SK-N-MC (cell line): ENCODE data around the gene KRTAP2-3.
"Not testable (repeated sequence)": the region's sequence is repeated elsewhere in the genome, so short reads cannot be mapped to it uniquely, and the experiment has no call there.

Experiments used
- DNase-seq: peaks from one replicate; pipeline ENCODE4 v3.0.0-alpha.2; 2011; ENCODE audit warnings: low read depth, low spot score
- H3K27ac ChIP-seq: fragments of 200-600 bp; sonication (generic); 2 replicates; pipeline ENCODE4 v1.5.1; 2016; ENCODE audit warnings: mixed run types
- H3K36me3 ChIP-seq: fragments of 200-600 bp; sonication (generic); 2 replicates; pipeline ENCODE4 v1.6.1; 2017; ENCODE audit warnings: antibody characterized with exemption, low read length, mixed read lengths; ENCODE audit not compliant: insufficient read depth
- H3K4me3 ChIP-seq: fragments of 200-600 bp; sonication (generic); 2 replicates; pipeline ENCODE4 v1.5.1; 2016
- H3K9ac ChIP-seq: fragments of 200-600 bp; sonication (generic); 2 replicates; pipeline ENCODE4 v1.8.0; 2017; ENCODE audit warnings: mixed run types, mixed read lengths; ENCODE audit not compliant: insufficient read length
- H3K9me3 ChIP-seq: fragments of 200-600 bp; sonication (generic); 2 replicates; pipeline ENCODE4 v1.6.1; 2017; ENCODE audit warnings: low read depth, mild to moderate bottlenecking, antibody characterized with exemption, low read length, moderate library complexity, mixed read lengths
- EZH2 ChIP-seq: fragments of 200-600 bp; sonication (generic); IDR thresholded peaks from one replicate; pipeline ENCODE4 v1.6.1; 2017; ENCODE audit warnings: antibody characterized with exemption
- FOXP2 ChIP-seq: optimal IDR thresholded peaks from 2 replicates; pipeline ENCODE3; 2011; ENCODE audit warnings: mild to moderate bottlenecking, moderate library complexity; ENCODE audit not compliant: insufficient read depth; ENCODE audit errors: extremely low read length, control extremely low read depth
- POLR2AphosphoS5 ChIP-seq: IDR thresholded peaks from 2 replicates; pipeline ENCODE4 v1.6.1; 2012; ENCODE audit warnings: mild to moderate bottlenecking, low read depth, low read length, borderline replicate concordance

Gene KRTAP2-3

DNA sequence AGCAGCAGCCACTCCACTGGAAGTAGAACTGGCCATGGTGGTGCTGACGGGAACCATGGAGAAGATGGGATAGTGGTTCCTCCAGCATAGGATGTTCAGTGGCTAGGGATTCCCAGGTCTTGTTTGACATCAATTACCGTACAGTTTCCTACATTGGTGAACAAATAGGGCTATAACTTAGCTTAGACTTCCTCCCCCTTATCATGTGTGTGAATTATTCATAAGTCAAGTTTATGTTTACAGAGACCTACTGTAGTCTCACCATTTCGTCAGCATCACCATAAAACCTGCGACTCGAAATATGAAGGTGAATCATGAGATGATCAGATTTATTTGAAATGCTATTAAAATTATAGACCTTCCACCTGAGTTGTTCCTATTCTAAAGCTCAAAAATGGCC, 1.2 kb downstream of the KRTAP2-3 start:
- no peak overlapping the region for H3K9ac ChIP-seq
- no peak for DNase-seq
- no peak overlapping the region for H3K4me3 ChIP-seq

DNA sequence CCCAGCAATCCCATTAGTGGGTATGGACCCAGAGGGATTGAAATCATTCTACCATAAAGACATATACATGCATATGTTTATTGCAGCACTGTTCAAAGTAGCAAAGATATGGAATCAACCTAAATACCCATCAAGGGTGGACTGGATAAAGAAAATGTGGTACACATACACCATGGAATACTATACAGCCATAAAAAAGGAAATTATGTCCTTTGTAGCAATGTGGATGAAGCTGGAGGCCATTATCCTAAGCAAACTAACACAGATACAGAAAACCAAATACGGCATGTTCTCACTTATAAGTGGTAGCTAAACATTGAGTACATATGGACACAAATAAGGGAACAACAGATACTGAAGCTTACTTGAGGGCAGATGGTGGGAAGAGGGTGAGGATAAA, 2.4 kb downstream of the KRTAP2-3 start:
- no peak overlapping the region for H3K4me3 ChIP-seq
- DNase-seq, result no peak
- TF ChIP-seq FOXP2 (no peak), EZH2 (no peak), POLR2AphosphoS5 (no peak)
- H3K9ac ChIP-seq, result no peak overlapping the region
- no peak overlapping the region for H3K27ac ChIP-seq
- peaks cover 3% of the 10 kb centered on the region; the same call in 1 of the 2 replicates for H3K9me3 ChIP-seq
- no peaks in the 10 kb centered on the region for H3K36me3 ChIP-seq

More for the DNA sequence above, 1.2 kb downstream of the KRTAP2-3 start:
- H3K27ac ChIP-seq, result no peak overlapping the region
- TF ChIP-seq EZH2, result no peak
- TF ChIP-seq FOXP2, result no peak
- no peak for TF ChIP-seq POLR2AphosphoS5
- no peaks in the 10 kb centered on the region for H3K36me3 ChIP-seq
- H3K9me3 ChIP-seq, result no peaks in the 10 kb centered on the region

DNA sequence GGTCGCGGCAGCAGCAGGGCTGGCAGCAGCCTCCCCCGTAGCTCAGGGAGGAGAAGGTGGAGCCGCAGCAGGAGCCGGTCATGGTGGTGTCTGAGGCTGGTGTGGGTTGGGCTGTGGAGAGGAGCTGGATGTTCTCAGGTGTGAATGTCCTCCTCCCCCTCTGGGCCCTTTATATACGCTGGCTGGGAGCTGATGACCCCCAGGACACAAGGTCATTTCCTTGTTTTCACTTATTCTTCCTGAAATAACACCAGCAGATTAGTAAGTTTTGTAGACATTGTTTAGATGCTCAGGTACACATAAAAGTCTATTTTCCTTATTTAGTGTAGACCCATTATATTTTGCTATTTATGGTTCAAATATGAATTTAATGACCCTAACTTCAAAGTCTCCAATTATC, 4.8 kb downstream of the KRTAP2-3 start, which contains the start of gene KRTAP2-2:
TSS of gene KRTAP2-2 (minus strand) at position 101 of the 400 bp plus-strand sequence. CDS start at position 82, 19 bp downstream.
- not testable (repeated sequence) for H3K4me3 ChIP-seq, H3K9me3 ChIP-seq, H3K9ac ChIP-seq, H3K36me3 ChIP-seq, H3K27ac ChIP-seq, DNase-seq

DNA sequence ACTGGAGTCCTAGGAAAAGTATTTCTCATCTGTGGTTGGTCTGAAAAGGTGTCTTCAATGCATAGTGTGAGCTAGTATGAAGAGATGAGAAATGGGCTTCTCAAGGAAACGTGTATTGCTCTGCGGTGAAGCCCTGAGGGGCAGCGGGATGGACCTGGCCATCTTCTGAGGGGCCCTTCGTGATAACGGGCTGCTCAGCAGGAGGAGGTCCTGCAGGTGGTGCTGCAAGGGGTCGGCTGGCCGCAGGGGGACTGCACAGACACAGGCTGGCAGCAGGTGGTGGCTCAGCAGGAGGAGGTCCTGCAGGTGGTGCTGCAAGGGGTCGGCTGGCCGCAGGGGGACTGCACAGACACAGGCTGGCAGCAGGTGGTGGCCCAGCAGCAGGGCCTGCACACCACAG, 5.4 kb downstream of the KRTAP2-3 start:
- H3K27ac ChIP-seq, H3K4me3 ChIP-seq, H3K9ac ChIP-seq, DNase-seq, H3K36me3 ChIP-seq, H3K9me3 ChIP-seq: not testable (repeated sequence)

DNA sequence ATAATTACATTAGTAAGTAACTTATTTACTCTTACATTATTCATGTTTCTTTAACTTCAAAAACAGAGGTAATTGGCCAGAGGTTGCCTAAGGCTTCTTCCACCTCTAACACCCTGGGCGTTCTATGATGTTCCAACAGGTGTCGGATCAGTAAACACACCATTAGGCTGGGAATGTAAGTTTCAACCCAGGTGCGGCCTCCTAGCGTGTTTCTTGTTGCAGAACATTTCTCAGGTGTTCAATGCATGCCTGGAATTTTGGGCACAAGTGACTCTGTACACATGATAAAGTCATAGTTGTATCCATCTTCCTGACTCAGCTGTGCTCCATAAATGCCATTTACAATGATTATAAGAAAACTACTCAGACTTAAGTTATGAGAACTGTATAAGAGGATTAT, 5.9 kb downstream of the KRTAP2-3 start:
- Histone ChIP-seq H3K9me3 (peaks cover 3% of the 10 kb centered on the region; the same call in 1 of the 2 replicates), H3K9ac (no peak overlapping the region), H3K4me3 (no peak overlapping the region), H3K27ac (no peak overlapping the region), H3K36me3 (no peaks in the 10 kb centered on the region)
- TF ChIP-seq FOXP2, result no peak
- no peak for TF ChIP-seq EZH2
- TF ChIP-seq POLR2AphosphoS5, result no peak
- DNase-seq, result no peak

DNA sequence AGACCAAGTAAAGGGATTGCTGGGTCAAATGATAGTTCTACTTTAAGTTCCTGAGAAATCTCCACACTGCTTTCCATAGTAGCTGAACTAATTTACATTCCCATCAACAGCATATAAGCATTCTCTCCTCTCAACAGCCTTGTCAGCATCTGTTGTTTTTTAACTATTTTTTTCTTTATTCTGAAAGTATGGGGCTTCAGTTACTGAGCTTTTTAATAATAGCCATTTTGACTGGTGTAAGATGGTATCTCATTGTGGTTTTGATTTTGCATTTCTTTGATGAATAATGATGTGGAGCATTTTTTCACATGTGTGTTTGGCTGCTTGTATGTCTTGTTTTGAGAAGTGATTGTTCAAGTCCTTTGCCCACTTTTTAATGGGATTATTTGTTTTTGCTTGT, 7.3 kb downstream of the KRTAP2-3 start:
- DNase-seq, result no peak
- no peak overlapping the region for H3K9ac ChIP-seq
- no peak for TF ChIP-seq EZH2
- no peak for TF ChIP-seq POLR2AphosphoS5
- TF ChIP-seq FOXP2, result no peak
- no peak overlapping the region for H3K4me3 ChIP-seq
- no peak overlapping the region for H3K27ac ChIP-seq
- no peaks in the 10 kb centered on the region for H3K36me3 ChIP-seq
- H3K9me3 ChIP-seq, result peaks cover 3% of the 10 kb centered on the region; the same call in 1 of the 2 replicates

DNA sequence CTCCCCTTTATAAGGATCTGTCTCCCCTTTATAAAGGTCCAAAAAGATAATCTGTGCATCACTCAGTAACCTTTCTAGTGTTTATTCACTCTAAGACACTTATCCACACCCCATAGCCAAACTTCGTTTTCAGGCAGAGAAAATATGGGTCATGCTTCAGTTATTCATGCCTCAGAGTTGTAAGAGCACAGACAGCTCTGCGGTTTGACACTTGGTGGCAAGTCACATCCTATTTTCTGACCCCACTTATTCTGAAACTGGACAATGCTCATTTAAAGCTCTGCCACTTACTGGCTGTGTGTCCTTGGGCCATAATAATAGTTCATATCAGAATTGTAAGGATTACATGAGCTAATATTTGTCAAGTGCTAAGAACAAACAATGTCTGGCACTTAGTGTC, 10.8 kb downstream of the KRTAP2-3 start:
- Histone ChIP-seq H3K27ac (peak overlapping the region; percentile 81), H3K4me3 (peak overlapping the region; percentile 55), H3K9ac (peak overlapping the region; percentile 46), H3K36me3 (no peaks in the 10 kb centered on the region), H3K9me3 (peaks cover 3% of the 10 kb centered on the region; the same call in 1 of the 2 replicates)
- no peak for DNase-seq
- TF ChIP-seq EZH2, result no peak
- no peak for TF ChIP-seq POLR2AphosphoS5
- TF ChIP-seq FOXP2, result no peak

DNA sequence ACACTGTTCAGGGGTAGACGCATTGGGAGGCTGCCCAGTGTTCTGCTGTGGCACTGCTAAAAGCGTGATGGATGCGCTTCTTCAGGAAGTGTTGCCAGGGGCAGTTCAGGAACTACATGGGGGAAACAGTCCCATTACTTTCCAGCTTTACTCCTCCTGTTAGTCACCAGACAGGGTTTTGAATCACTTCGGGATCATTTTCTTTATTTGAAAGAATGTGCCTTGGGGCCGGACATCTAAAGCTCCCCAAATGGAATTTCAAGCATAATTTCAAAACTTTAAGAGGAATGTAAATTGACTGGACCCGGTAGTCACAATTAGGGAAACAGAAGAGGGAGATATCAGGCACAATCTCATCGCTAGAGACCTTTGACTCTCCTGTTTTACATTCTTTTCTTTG, 11.5 kb downstream of the KRTAP2-3 start:
- H3K36me3 ChIP-seq, result no peaks in the 10 kb centered on the region
- peaks cover 3% of the 10 kb centered on the region; the same call in 1 of the 2 replicates for H3K9me3 ChIP-seq
- peak overlapping the region; percentile 81 for H3K27ac ChIP-seq
- DNase-seq, result no peak
- H3K9ac ChIP-seq, result peak overlapping the region; percentile 46
- H3K4me3 ChIP-seq, result peak overlapping the region; percentile 55
- no peak for TF ChIP-seq FOXP2
- TF ChIP-seq EZH2, result no peak
- TF ChIP-seq POLR2AphosphoS5, result no peak

DNA sequence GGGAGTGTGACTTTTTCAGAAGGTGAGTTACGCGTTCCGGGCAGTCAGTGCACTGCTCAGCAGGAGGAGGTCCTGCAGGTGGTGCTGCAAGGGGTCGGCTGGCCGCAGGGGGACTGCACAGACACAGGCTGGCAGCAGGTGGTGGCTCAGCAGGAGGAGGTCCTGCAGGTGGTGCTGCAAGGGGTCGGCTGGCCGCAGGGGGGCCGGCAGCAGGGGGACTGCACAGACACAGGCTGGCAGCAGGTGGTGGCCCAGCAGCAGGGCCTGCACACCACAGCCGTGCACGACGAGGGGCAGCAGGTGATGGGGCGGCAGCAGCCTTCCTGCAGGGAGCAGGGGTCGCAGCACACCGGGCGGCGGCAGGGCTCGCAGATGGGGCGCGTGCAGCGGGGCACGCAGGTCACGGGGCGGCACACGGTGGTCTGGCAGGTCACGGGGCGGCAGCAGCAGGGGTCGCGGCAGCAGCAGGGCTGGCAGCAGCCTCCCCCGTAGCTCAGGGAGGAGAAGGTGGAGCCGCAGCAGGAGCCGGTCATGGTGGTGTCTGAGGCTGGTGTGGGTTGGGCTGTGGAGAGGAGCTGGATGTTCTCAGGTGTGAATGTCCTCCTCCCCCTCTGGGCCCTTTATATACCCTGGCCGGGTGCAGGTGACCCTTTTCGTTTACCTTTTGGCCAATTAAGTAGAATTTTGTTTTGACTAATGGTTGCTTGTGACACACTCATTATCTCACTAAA, 13.0 kb downstream of the KRTAP2-3 start, which contains the start of gene KRTAP2-1:
TSS of gene KRTAP2-1 (minus strand) at position 582 of the 731 bp plus-strand sequence. CDS start at position 533, 49 bp downstream.
- not testable (repeated sequence) for DNase-seq, H3K4me3 ChIP-seq, H3K27ac ChIP-seq, H3K36me3 ChIP-seq, H3K9ac ChIP-seq, H3K9me3 ChIP-seq
